SK-N-SH (cell line): ENCODE results near the gene SMCO4. TPM values are rescaled to one million over a fixed set of nuclear protein-coding genes. Genes with fewer than 3 reads are reported as not detected.

Experiments
- CTCF ChIA-PET: fragments of 300-600, 350-600 bp; formaldehyde crosslinking; extraction: SDS; loops from one replicate; lab custom pipeline; 2021; lab: Yijun Ruan, JAX
- POLR2A ChIA-PET: fragments of 350-600 bp; sonication (Branson Sonifier 250); formaldehyde crosslinking; extraction: SDS; loops from one replicate; lab custom pipeline; 2020; ENCODE audit warnings: antibody characterized with exemption, inconsistent platforms; lab: Yijun Ruan, JAX
- DNase-seq: peaks from one replicate; pipeline ENCODE4 v3.0.0; 2012
- H2AFZ ChIP-seq: fragments of 200-600 bp; sonication (generic); 2 replicates; pipeline ENCODE4 v1.8.1; 2016; ENCODE audit warnings: antibody characterized with exemption, mild to moderate bottlenecking, low read depth
- H3F3A ChIP-seq: fragments of 200-600 bp; sonication (generic); replicated peaks from 2 replicates; pipeline ENCODE3; 2016; ENCODE audit warnings: antibody characterized with exemption, mild to moderate bottlenecking; ENCODE audit not compliant: insufficient read depth
- H3K27ac ChIP-seq, 2 experiments: fragments of 200-500 bp in 1 of 2; fragments of 200-600 bp in 1 of 2; sonication (Bioruptor generic) in 1 of 2; sonication (generic), shearing (Covaris generic) in 1 of 2; 2 replicates each; pipeline versions ENCODE4 v1.5.1 to v1.6.1; 2014 to 2016; ENCODE audit warnings: low read depth in 2 of 2, inconsistent platforms in 1 of 2, low read length in 1 of 2, mild to moderate bottlenecking in 1 of 2, mixed read lengths in 1 of 2
- H3K27me3 ChIP-seq: fragments of 200-600 bp; sonication (generic), shearing (Covaris generic); 2 replicates; pipeline ENCODE4 v1.6.1; 2016; ENCODE audit warnings: mixed run types; ENCODE audit not compliant: insufficient read depth
- H3K36me3 ChIP-seq, 2 experiments: fragments of 200-500 bp in 1 of 2; fragments of 200-600 bp in 1 of 2; sonication (Bioruptor generic) in 1 of 2; sonication (generic) in 1 of 2; replicated peaks in 1 of 2; 2 replicates each; pipeline versions ENCODE3 to v1.5.1; 2014 to 2016; ENCODE audit warnings: low read length in 1 of 2, mild to moderate bottlenecking in 1 of 2; ENCODE audit not compliant: insufficient read depth in 2 of 2, control insufficient read depth in 1 of 2
- H3K4me1 ChIP-seq, 2 experiments: fragments of 200-500 bp in 1 of 2; fragments of 200-600 bp in 1 of 2; sonication (Bioruptor generic) in 1 of 2; sonication (generic), shearing (Covaris generic) in 1 of 2; 2 replicates each; pipeline versions ENCODE4 v1.5.1 to v1.6.1; 2014 to 2016; ENCODE audit warnings: low read depth in 1 of 2, low read length in 1 of 2, mixed run types in 1 of 2; ENCODE audit not compliant: insufficient read depth in 2 of 2, control insufficient read depth in 1 of 2
- H3K4me2 ChIP-seq: fragments of 200-600 bp; sonication (generic), shearing (Covaris generic); 2 replicates; pipeline ENCODE4 v1.6.1; 2017; ENCODE audit warnings: mixed run types
- H3K4me3 ChIP-seq, 2 experiments: fragments of 200-500 bp in 1 of 2; fragments of 200-600 bp in 1 of 2; sonication (Bioruptor generic) in 1 of 2; sonication (generic), shearing (Covaris generic) in 1 of 2; 2 replicates each; pipeline versions ENCODE4 v1.5.1 to v1.8.1; 2014 to 2016; ENCODE audit warnings: low read depth in 2 of 2, inconsistent platforms in 1 of 2, low read length in 1 of 2, mild to moderate bottlenecking in 1 of 2, mixed read lengths in 1 of 2, moderate library complexity in 1 of 2
- H3K79me2 ChIP-seq: fragments of 200-600 bp; sonication (generic); 2 replicates; pipeline ENCODE4 v1.8.1; 2017; ENCODE audit warnings: mild to moderate bottlenecking; ENCODE audit not compliant: insufficient read depth
- H3K9ac ChIP-seq: fragments of 200-600 bp; sonication (generic); 2 replicates; pipeline ENCODE4 v1.6.1; 2017; ENCODE audit warnings: mixed run types
- H3K9me2 ChIP-seq: fragments of 200-600 bp; sonication (generic); 2 replicates; pipeline ENCODE4 v1.6.1; 2017; ENCODE audit warnings: mixed run types
- H3K9me3 ChIP-seq: fragments of 200-600 bp; sonication (generic); 2 replicates; pipeline ENCODE4 v1.6.1; 2017; ENCODE audit warnings: mixed run types, mild to moderate bottlenecking, moderate library complexity
- H4K20me1 ChIP-seq: fragments of 200-600 bp; sonication (generic); 2 replicates; pipeline ENCODE4 v1.6.1; 2017; ENCODE audit warnings: mild to moderate bottlenecking, mixed run types; ENCODE audit not compliant: insufficient read depth
- CHD2 ChIP-seq: fragments of 150-350 bp; IDR thresholded peaks from 2 replicates; pipeline ENCODE4 v1.6.1; 2018; ENCODE audit warnings: low read length; ENCODE audit not compliant: partially characterized antibody
- ELF1 ChIP-seq: IDR thresholded peaks from 2 replicates; pipeline ENCODE4 v1.4.0; 2012
- EZH2phosphoT487 ChIP-seq: fragments of 200-600 bp; sonication (generic); IDR thresholded peaks from 2 replicates; pipeline ENCODE4 v1.6.1; 2017; ENCODE audit warnings: low read depth, mixed run types, mild to moderate bottlenecking, antibody characterized with exemption, moderate library complexity, borderline replicate concordance
- FOSL2 ChIP-seq: IDR thresholded peaks from 2 replicates; pipeline ENCODE4 v1.4.0; 2012; ENCODE audit warnings: low read depth, mild to moderate bottlenecking, moderate library complexity, borderline replicate concordance
- FOXM1 ChIP-seq: IDR thresholded peaks from 2 replicates; pipeline ENCODE4 v1.4.0; 2012; ENCODE audit warnings: low read depth, mild to moderate bottlenecking
- GABPA ChIP-seq: IDR thresholded peaks from 2 replicates; pipeline ENCODE4 v1.4.0; 2012; ENCODE audit warnings: low read depth, mild to moderate bottlenecking
- MEF2A ChIP-seq: IDR thresholded peaks from 2 replicates; pipeline ENCODE4 v1.4.0; 2012; ENCODE audit warnings: low read depth, borderline replicate concordance
- PBX3 ChIP-seq: IDR thresholded peaks from 2 replicates; pipeline ENCODE4; 2012
- POLR2AphosphoS5 ChIP-seq: IDR thresholded peaks from 2 replicates; pipeline ENCODE4 v1.6.1; 2012; ENCODE audit warnings: low read depth, low read length
- RAD21 ChIP-seq: IDR thresholded peaks from 2 replicates; pipeline ENCODE4 v1.6.1; 2012; ENCODE audit warnings: mild to moderate bottlenecking, low read length
- REST ChIP-seq: IDR thresholded peaks from 2 replicates; pipeline ENCODE4 v1.6.1; 2012; ENCODE audit warnings: mild to moderate bottlenecking, low read depth, low read length, moderate library complexity
- RXRA ChIP-seq: IDR thresholded peaks from 2 replicates; pipeline ENCODE4 v1.4.0; 2012; ENCODE audit warnings: low read depth, mild to moderate bottlenecking, borderline replicate concordance
- SMC3 ChIP-seq: IDR thresholded peaks from 2 replicates; pipeline ENCODE4 v1.6.1; 2012; ENCODE audit warnings: low read depth, low read length, improper control_type of control experiment
- TEAD4 ChIP-seq: IDR thresholded peaks from 2 replicates; pipeline ENCODE4 v1.4.0; 2012; ENCODE audit warnings: mild to moderate bottlenecking, borderline replicate concordance; ENCODE audit not compliant: insufficient read depth
- USF2 ChIP-seq: fragments of 150-350 bp; IDR thresholded peaks from 2 replicates; pipeline ENCODE4 v1.6.1; 2017; ENCODE audit warnings: antibody characterized with exemption, low read length, low read depth, borderline replicate concordance
- WGBS: methylation state at CpG from one replicate; pipeline ENCODE4 v1.1.6; 2017; ENCODE audit warnings: low lambda C conversion rate; 5-methylcytosine and 5-hydroxymethylcytosine counted together
- polyA plus RNA-seq, 3 experiments: library from polyadenylated mRNA; depleted of rRNA; stranded (reverse); fragments of >200 nt; gene quantifications; 2 replicates each; pipeline ENCODE4 v1.2.3, GENCODE V29; 2012

The SMCO4 gene
- polyA plus RNA-seq, 1 of the 3 experiments (the other 2 are of a cell fraction): 9.0 TPM

GRCh38 chr11:93489841-93490240 lies 53.4 kb downstream of the SMCO4 start (continued):
- TF ChIP-seq PBX3: no peak

GRCh38 chr11:93487032-93487483 lies 56.1 kb downstream of the SMCO4 start:
- Histone ChIP-seq H3K9me3 (no peaks in the 10 kb centered on the region), H3K9ac (no peak overlapping the region)
- TF ChIP-seq TEAD4 (no peak), ELF1 (no peak), RXRA (no peak), USF2 (no peak), SMC3 (no peak), EZH2phosphoT487 (no peak), CHD2 (no peak), MEF2A (no peak), GABPA (no peak), RAD21 (no peak), FOSL2 (no peak), FOXM1 (no peak), POLR2AphosphoS5 (no peak), REST (no peak)
- TF ChIP-seq, all 33 proteins: peak for 0
- Histone ChIP-seq H3K4me2 (no peak overlapping the region), H3K4me1 (peaks cover 0 to 6% of the 10 kb centered on the region in 2 experiments; a peak in 1 of 4 replicates), H3K4me3 (no peak overlapping the region), H2AFZ (no peak overlapping the region), H4K20me1 (no peaks in the 10 kb centered on the region), H3K79me2 (no peaks in the 10 kb centered on the region), H3K9me2 (no peaks in the 10 kb centered on the region), H3K27me3 (no peaks in the 10 kb centered on the region), H3K27ac (no peak overlapping the region), H3K36me3 (no peaks in the 10 kb centered on the region), H3F3A (no peaks in the 10 kb centered on the region)
- WGBS: 80% methylated on average over 7 of the region's 7 CpGs
- ChIA-PET POLR2A (no interaction called here), CTCF (interaction anchor here (0.7 to 0.9 kb wide), 2 partner anchors 19 to 252 kb away, joined by 3 read pairs; no protein-coding TSS in a partner anchor)
- no peak for DNase-seq
